Measurements from ENCODE around the gene FAM170B. TPM values are rescaled to one million over a fixed set of nuclear protein-coding genes. Genes with fewer than 3 reads are reported as not detected.

Gene FAM170B
- total and polyA plus RNA-seq, 9 of the 15 experiments (the other 6 are each of a cell fraction or from before 2014, with no cell fraction given) = 0.11 to 0.21 TPM; not detected in 7

DNA sequence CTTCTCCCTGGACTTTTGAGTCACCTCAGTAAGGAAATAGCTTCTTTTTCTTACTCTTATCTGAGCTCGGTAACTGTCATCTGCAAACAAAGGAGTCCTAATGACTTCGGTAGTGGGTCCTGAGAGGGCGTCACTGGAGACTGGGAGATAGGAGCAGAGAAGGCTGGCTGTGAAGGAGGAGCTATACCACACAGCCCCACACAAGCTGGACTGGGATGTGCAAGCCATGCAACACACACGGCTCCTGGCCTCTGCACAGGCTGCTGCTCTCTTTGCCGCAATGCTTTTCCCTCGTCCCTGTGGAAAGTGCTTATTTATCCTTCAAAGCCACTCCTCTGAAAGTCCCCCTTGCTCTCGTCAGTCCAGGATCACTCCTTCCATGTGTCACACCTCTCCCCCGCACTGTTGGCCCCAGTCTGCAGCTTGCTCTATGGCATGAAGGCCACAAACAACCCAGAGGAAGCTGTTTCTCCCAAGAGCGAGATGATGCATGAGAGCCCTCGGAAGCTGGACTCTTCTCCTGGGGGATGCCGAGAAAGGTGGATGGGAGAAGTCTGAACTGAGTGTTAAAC lies 39.5 kb upstream of the FAM170B start:
- WGBS (ENCODE audit: insufficient coverage, low coverage, missing lambda C conversion rate) = 3% methylated on average over 11 of the region's 11 CpGs
- Histone ChIP-seq H3K9me1 (ENCODE audit: control insufficient read depth, insufficient read depth, low read length) (peaks cover 12% of the 10 kb centered on the region), H3K9me3 (replicated peaks; ENCODE audit: control insufficient read depth, insufficient read depth, low read depth, low read length) (no peaks in the 10 kb centered on the region), H3K9ac (ENCODE audit: insufficient read depth in 1 of 2, low read depth in 2 of 2, low read length in 2 of 2) (peak overlapping the region; percentile 31 to 70; a peak in 3 of 4 replicates), H2AFZ (ENCODE audit: low read depth, low read length) (peak overlapping the region; percentile 32), H4K20me1 (replicated peaks; ENCODE audit: control insufficient read depth, insufficient read depth, low read length) (no peaks in the 10 kb centered on the region), H3K4me1 (replicated peaks in 1 of 2; ENCODE audit: control insufficient read depth in 2 of 2, insufficient read depth in 2 of 2, low read length in 2 of 2) (peaks cover 82 to 96% of the 10 kb centered on the region in 2 experiments), H3K79me2 (ENCODE audit: control insufficient read depth, insufficient read depth, low read length) (peaks cover 72% of the 10 kb centered on the region), H3K27me3 (ENCODE audit: control insufficient read depth in 2 of 2, insufficient read depth in 2 of 2, low read length in 2 of 2) (no peaks in the 10 kb centered on the region), H3K4me2 (ENCODE audit: insufficient read depth, low read length) (peak overlapping the region; percentile 68), H3K36me3 (ENCODE audit: control insufficient read depth, insufficient read depth, low read length) (peaks cover 25% of the 10 kb centered on the region; the same call in 2 of the 3 replicates), H3K27ac (ENCODE audit: extremely low read depth, low read depth, low read length) (peak overlapping the region; percentile 54), H3K4me3 (no peak overlapping the region)
- FAIRE-seq (peak; percentile 94), DNase-seq (ENCODE audit: extremely low read depth in 1 of 4, low spot score in 3 of 4) (peak; percentile 78 to 94 (median 84)), ATAC-seq (peak; percentile 84)
- CTCF ChIA-PET (ENCODE audit: low intra/inter-chr PET ratio) = no interaction called here
- POLR2A ChIA-PET = interaction anchor here (0.5 to 4.1 kb wide), 11 partner anchors 9 to 1811 kb away, joined by 3 to 30 read pairs (median 4); no protein-coding TSS in a partner anchor
- no TSS peak for BruUV-seq (replicated peaks)
- in situ Hi-C loops (cut with MboI) = no loop called here
- intact Hi-C loops (cut with micrococcal nuclease) = loop anchor here (5.0 kb wide), 1 partner anchor 104 kb away; no protein-coding TSS in a partner anchor
- TF ChIP-seq HIVEP1 (CRISPR knock-in tag; IDR thresholded peaks at IDR 0.05) (no peak), SIN3B (IDR thresholded peaks at IDR 0.05; ENCODE audit: low read depth) (no peak), TFAM (CRISPR knock-in tag; conservative IDR thresholded peaks at IDR 0.05) (no peak), NR2F6 (CRISPR knock-in tag; IDR thresholded peaks at IDR 0.05) (no peak), SPI1 (IDR thresholded peaks at IDR 0.05; ENCODE audit: borderline replicate concordance, low read depth, low read length) (peak; percentile 47; the same call in 1 of the 2 replicates), BCL6 (CRISPR knock-in tag; IDR thresholded peaks at IDR 0.05) (no peak), GABPB2 (CRISPR knock-in tag; conservative IDR thresholded peaks at IDR 0.05) (no peak), SP1 (CRISPR knock-in tag; IDR thresholded peaks at IDR 0.05) (peak; percentile 48; the same call in 1 of the 2 replicates), DACH1 (IDR thresholded peaks at IDR 0.05; ENCODE audit: partially characterized antibody) (peak; percentile 63), MEIS2 (IDR thresholded peaks at IDR 0.05; ENCODE audit: partially characterized antibody) (peak; percentile 52), PHF21A (IDR thresholded peaks at IDR 0.05; ENCODE audit: borderline replicate concordance, low read depth) (no peak), EP300 (IDR thresholded peaks at IDR 0.05; ENCODE audit: low read length) (peak; percentile 81), HNRNPH1 (optimal IDR thresholded peaks at IDR 0.05; ENCODE audit: low read depth, low read length) (no peak), HNRNPK (IDR thresholded peaks at IDR 0.05; ENCODE audit: low read depth, low read length, poor library complexity, severe bottlenecking) (no peak), MTA2 (IDR thresholded peaks at IDR 0.05; ENCODE audit: low read depth) (no peak; the same call in 1 of the 2 replicates), MBD2 (IDR thresholded peaks at IDR 0.05; ENCODE audit: borderline replicate concordance, low read depth) (no peak), SIN3A (IDR thresholded peaks at IDR 0.05; ENCODE audit: borderline replicate concordance in 2 of 2, control insufficient read depth in 1 of 2, low read depth in 2 of 2, low read length in 2 of 2) (no peak)
- TF ChIP-seq, protein P1, sequence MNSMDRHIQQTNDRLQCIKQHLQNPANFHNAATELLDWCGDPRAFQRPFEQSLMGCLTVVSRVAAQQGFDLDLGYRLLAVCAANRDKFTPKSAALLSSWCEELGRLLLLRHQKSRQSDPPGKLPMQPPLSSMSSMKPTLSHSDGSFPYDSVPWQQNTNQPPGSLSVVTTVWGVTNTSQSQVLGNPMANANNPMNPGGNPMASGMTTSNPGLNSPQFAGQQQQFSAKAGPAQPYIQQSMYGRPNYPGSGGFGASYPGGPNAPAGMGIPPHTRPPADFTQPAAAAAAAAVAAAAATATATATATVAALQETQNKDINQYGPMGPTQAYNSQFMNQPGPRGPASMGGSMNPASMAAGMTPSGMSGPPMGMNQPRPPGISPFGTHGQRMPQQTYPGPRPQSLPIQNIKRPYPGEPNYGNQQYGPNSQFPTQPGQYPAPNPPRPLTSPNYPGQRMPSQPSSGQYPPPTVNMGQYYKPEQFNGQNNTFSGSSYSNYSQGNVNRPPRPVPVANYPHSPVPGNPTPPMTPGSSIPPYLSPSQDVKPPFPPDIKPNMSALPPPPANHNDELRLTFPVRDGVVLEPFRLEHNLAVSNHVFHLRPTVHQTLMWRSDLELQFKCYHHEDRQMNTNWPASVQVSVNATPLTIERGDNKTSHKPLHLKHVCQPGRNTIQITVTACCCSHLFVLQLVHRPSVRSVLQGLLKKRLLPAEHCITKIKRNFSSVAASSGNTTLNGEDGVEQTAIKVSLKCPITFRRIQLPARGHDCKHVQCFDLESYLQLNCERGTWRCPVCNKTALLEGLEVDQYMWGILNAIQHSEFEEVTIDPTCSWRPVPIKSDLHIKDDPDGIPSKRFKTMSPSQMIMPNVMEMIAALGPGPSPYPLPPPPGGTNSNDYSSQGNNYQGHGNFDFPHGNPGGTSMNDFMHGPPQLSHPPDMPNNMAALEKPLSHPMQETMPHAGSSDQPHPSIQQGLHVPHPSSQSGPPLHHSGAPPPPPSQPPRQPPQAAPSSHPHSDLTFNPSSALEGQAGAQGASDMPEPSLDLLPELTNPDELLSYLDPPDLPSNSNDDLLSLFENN (IDR thresholded peaks at IDR 0.05; ENCODE audit: low read depth in 2 of 2, low read length in 2 of 2) = no peak
- TF ChIP-seq, protein P2, sequence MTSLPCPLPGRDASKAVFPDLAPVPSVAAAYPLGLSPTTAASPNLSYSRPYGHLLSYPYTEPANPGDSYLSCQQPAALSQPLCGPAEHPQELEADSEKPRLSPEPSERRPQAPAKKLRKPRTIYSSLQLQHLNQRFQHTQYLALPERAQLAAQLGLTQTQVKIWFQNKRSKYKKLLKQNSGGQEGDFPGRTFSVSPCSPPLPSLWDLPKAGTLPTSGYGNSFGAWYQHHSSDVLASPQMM (CRISPR knock-in tag; IDR thresholded peaks at IDR 0.05) = no peak
- TF ChIP-seq, protein P3, sequence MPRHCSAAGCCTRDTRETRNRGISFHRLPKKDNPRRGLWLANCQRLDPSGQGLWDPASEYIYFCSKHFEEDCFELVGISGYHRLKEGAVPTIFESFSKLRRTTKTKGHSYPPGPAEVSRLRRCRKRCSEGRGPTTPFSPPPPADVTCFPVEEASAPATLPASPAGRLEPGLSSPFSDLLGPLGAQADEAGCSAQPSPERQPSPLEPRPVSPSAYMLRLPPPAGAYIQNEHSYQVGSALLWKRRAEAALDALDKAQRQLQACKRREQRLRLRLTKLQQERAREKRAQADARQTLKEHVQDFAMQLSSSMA (CRISPR knock-in tag; IDR thresholded peaks at IDR 0.05) = no peak

All from K562 (cell line).